H1 (cell line): Measurements from ENCODE around the gene ZFP3. TPM values are rescaled to one million over a fixed set of nuclear protein-coding genes. Genes with fewer than 3 reads are reported as not detected.
"Not testable (repeated sequence)": the region's sequence is repeated elsewhere in the genome, so short reads cannot be mapped to it uniquely, and the experiment has no call there.

ENCODE experiments used
- CTCF ChIA-PET: fragments of 300-600 bp; sonication (Branson Sonifier 250); formaldehyde crosslinking; loops from one replicate; lab custom pipeline; 2021; ENCODE audit not compliant: partially characterized antibody; lab: Charles Lee
- POLR2A ChIA-PET: fragments of 300-600 bp; sonication (Branson Sonifier 250); formaldehyde crosslinking; loops from one replicate; lab custom pipeline; 2021; ENCODE audit warnings: inconsistent platforms; ENCODE audit not compliant: partially characterized antibody; lab: Charles Lee
- DNase-seq, 2 experiments: peaks; one replicate each; pipeline versions ENCODE4 v3.0.0 to v3.0.0-alpha.2; 2010 to 2022; ENCODE audit warnings: low spot score in 2 of 2, low read depth in 1 of 2, mixed read lengths in 1 of 2
- FAIRE-seq: peaks from 2 replicates; lab custom pipeline; 2011; peaks lifted over from hg19 to GRCh38; lab: Jason Lieb, UNC
- H2AFZ ChIP-seq: 2 replicates; pipeline ENCODE4 v1.8.1; 2012; ENCODE audit warnings: low read length, inconsistent platforms
- H2AK5ac ChIP-seq: 2 replicates; pipeline ENCODE4 v1.6.1; 2013; ENCODE audit warnings: low read depth, low read length
- H2BK120ac ChIP-seq: replicated peaks from 2 replicates; pipeline ENCODE3; 2013; ENCODE audit warnings: low read depth, low read length, inconsistent platforms
- H2BK12ac ChIP-seq: 2 replicates; pipeline ENCODE4 v1.6.1; 2013; ENCODE audit warnings: low read depth, low read length
- H2BK15ac ChIP-seq: 2 replicates; pipeline ENCODE4 v1.6.1; 2013; ENCODE audit warnings: low read length
- H2BK20ac ChIP-seq: 2 replicates; pipeline ENCODE4 v1.6.1; 2013; ENCODE audit warnings: low read length
- H2BK5ac ChIP-seq: 2 replicates; pipeline ENCODE4 v1.6.1; 2013; ENCODE audit warnings: low read depth, low read length
- H3K14ac ChIP-seq: 2 replicates; pipeline ENCODE4 v1.6.1; 2013; ENCODE audit warnings: inconsistent platforms; ENCODE audit not compliant: insufficient read length
- H3K18ac ChIP-seq: 2 replicates; pipeline ENCODE4 v1.6.1; 2013; ENCODE audit warnings: low read length; ENCODE audit errors: extremely low read depth
- H3K23ac ChIP-seq: 2 replicates; pipeline ENCODE4 v1.6.1; 2013; ENCODE audit warnings: inconsistent platforms; ENCODE audit not compliant: insufficient read length
- H3K23me2 ChIP-seq: 2 replicates; pipeline ENCODE4 v1.6.1; 2013; ENCODE audit warnings: low read depth, low read length
- H3K27ac ChIP-seq: 2 replicates; pipeline ENCODE4 v1.6.1; 2011; ENCODE audit warnings: low read depth, low read length, inconsistent platforms
- H3K27me3 ChIP-seq, 4 experiments: replicated peaks in 1 of 4; 1 replicate in 1 of 4; 2 replicates in 3 of 4; pipeline versions ENCODE4 v1.6.1 to v1.8.1; 2011 to 2013; ENCODE audit warnings: low read length in 3 of 4, mild to moderate bottlenecking in 3 of 4, inconsistent platforms in 2 of 4, mixed read lengths in 2 of 4, moderate library complexity in 1 of 4; ENCODE audit not compliant: control insufficient read depth in 3 of 4, insufficient read depth in 3 of 4; ENCODE audit errors: extremely low read depth in 1 of 4
- H3K36me3 ChIP-seq, 4 experiments: 2 replicates each; pipeline versions ENCODE4 v1.6.1 to v1.8.1; 2011 to 2013; ENCODE audit warnings: mild to moderate bottlenecking in 4 of 4, low read length in 3 of 4, moderate library complexity in 2 of 4, control low read depth in 1 of 4, inconsistent platforms in 1 of 4; ENCODE audit not compliant: insufficient read depth in 4 of 4, control insufficient read depth in 2 of 4
- H3K4ac ChIP-seq: replicated peaks from 2 replicates; pipeline ENCODE3; 2013; ENCODE audit warnings: low read length, low read depth, mixed read lengths, inconsistent platforms; ENCODE audit not compliant: insufficient read length
- H3K4me1 ChIP-seq, 4 experiments: replicated peaks in 1 of 4; 1 replicate in 1 of 4; 2 replicates in 3 of 4; pipeline versions ENCODE4 v1.6.1 to v1.8.1; 2011 to 2013; ENCODE audit warnings: low read length in 3 of 4, inconsistent platforms in 2 of 4, mixed read lengths in 1 of 4; ENCODE audit not compliant: insufficient read depth in 4 of 4, control insufficient read depth in 3 of 4
- H3K4me2 ChIP-seq, 2 experiments: 2 replicates each; pipeline versions ENCODE4 v1.6.1 to v1.8.1; 2011 to 2013; ENCODE audit warnings: low read depth in 2 of 2, low read length in 2 of 2, control low read depth in 1 of 2, inconsistent platforms in 1 of 2, mild to moderate bottlenecking in 1 of 2; ENCODE audit not compliant: insufficient read depth in 1 of 2
- H3K4me3 ChIP-seq, 4 experiments: fragments of 200-600, 300-600 bp in 1 of 4; sonication (generic), shearing (Covaris generic), sonication (Bioruptor Twin) in 1 of 4; 2 replicates each; pipeline versions ENCODE4 v1.5.1 to v1.8.1; 2011 to 2016; ENCODE audit warnings: low read length in 4 of 4, low read depth in 3 of 4, control low read depth in 2 of 4, inconsistent platforms in 2 of 4, mild to moderate bottlenecking in 2 of 4, mixed read lengths in 1 of 4, moderate library complexity in 1 of 4; ENCODE audit not compliant: insufficient read depth in 2 of 4; ENCODE audit errors: extremely low read depth in 1 of 4
- H3K56ac ChIP-seq: replicated peaks from 2 replicates; pipeline ENCODE3; 2013; ENCODE audit warnings: low read depth, mild to moderate bottlenecking, mixed read lengths, low read length, inconsistent platforms; ENCODE audit not compliant: insufficient read length
- H3K79me1 ChIP-seq: 2 replicates; pipeline ENCODE4 v1.6.1; 2013; ENCODE audit warnings: low read depth, low read length, control low read depth
- H3K79me2 ChIP-seq, 2 experiments: 2 replicates each; pipeline versions ENCODE4 v1.6.1 to v1.8.1; 2012 to 2013; ENCODE audit warnings: low read length in 2 of 2, mild to moderate bottlenecking in 2 of 2, inconsistent platforms in 1 of 2; ENCODE audit not compliant: insufficient read depth in 2 of 2, control insufficient read depth in 1 of 2
- H3K9ac ChIP-seq, 4 experiments: replicated peaks in 1 of 4; 1 replicate in 1 of 4; 2 replicates in 3 of 4; pipeline versions ENCODE4 v1.6.1 to v1.8.1; 2011 to 2013; ENCODE audit warnings: low read depth in 3 of 4, low read length in 3 of 4, control low read depth in 2 of 4, mild to moderate bottlenecking in 2 of 4, moderate library complexity in 2 of 4, inconsistent platforms in 1 of 4; ENCODE audit errors: extremely low read depth in 1 of 4
- H3K9me3 ChIP-seq, 2 experiments: 2 replicates each; pipeline versions ENCODE4 v1.6.1 to v1.8.1; 2012 to 2013; ENCODE audit warnings: mild to moderate bottlenecking in 2 of 2, moderate library complexity in 2 of 2, control low read depth in 1 of 2, inconsistent platforms in 1 of 2, low read depth in 1 of 2, low read length in 1 of 2, mixed read lengths in 1 of 2; ENCODE audit not compliant: insufficient read depth in 2 of 2
- H4K20me1 ChIP-seq, 2 experiments: replicated peaks in 1 of 2; 2 replicates each; pipeline versions ENCODE3 to v1.8.1; 2011 to 2013; ENCODE audit warnings: inconsistent platforms in 2 of 2, low read length in 2 of 2, mild to moderate bottlenecking in 1 of 2; ENCODE audit not compliant: insufficient read depth in 2 of 2, control insufficient read depth in 1 of 2
- H4K5ac ChIP-seq: 2 replicates; pipeline ENCODE4 v1.6.1; 2013; ENCODE audit warnings: low read length, low read depth, mixed read lengths, inconsistent platforms; ENCODE audit not compliant: insufficient read length
- H4K8ac ChIP-seq: 2 replicates; pipeline ENCODE4 v1.8.0; 2013; ENCODE audit warnings: mild to moderate bottlenecking, moderate library complexity, low read length, inconsistent platforms; ENCODE audit not compliant: insufficient read depth; ENCODE audit errors: extremely low read depth
- H4K91ac ChIP-seq: replicated peaks from 2 replicates; pipeline ENCODE3; 2013; ENCODE audit warnings: low read length, mixed read lengths, inconsistent platforms; ENCODE audit not compliant: insufficient read length
- WGBS, 2 experiments: shearing (Covaris generic) in 1 of 2; methylation state at CpG; one replicate each; pipeline versions ENCODE4 v1.1.6 to v1.1.7; 2013 to 2015; ENCODE audit warnings: low lambda C conversion rate in 2 of 2, mixed read lengths in 2 of 2, inconsistent platforms in 1 of 2, low coverage in 1 of 2, missing lambda C conversion rate in 1 of 2; ENCODE audit not compliant: insufficient replicate concordance in 2 of 2, insufficient coverage in 1 of 2, insufficient read length in 1 of 2; ENCODE audit errors: extremely low coverage in 1 of 2, missing lambda C conversion rate in 1 of 2; 5-methylcytosine and 5-hydroxymethylcytosine counted together
- polyA plus RNA-seq, 7 experiments: library from polyadenylated mRNA; depleted of rRNA in 3 of 7; stranded (reverse) in 5 of 7; unstranded in 2 of 7; fragments of >200 nt in 5 of 7; fragments of 200-250 nt in 2 of 7; gene quantifications; 1 replicate in 5 of 7; 2 replicates in 1 of 7; 4 replicates in 1 of 7; pipeline versions ENCODE4 v1.2.1 to v1.2.3, GENCODE V29; 2011 to 2013; ENCODE audit warnings: missing spikeins in 2 of 7, mixed read lengths in 2 of 7
- total RNA-seq: library from RNA; stranded (reverse); fragmentation: NEBNext Ultra II Directional; extraction: Animal tissue kit (Norgen Biotek cat#: 25700); gene quantifications from 2 replicates; pipeline ENCODE4 v1.2.1, GENCODE V29; 2021

The ZFP3 gene
- total and polyA plus RNA-seq, 2 of the 8 experiments (the other 6 are each of a cell fraction or from before 2014, with no cell fraction given) = 0.15 to 0.44 TPM

GRCh38 chr17:5030168-5030567 is 48.1 kb upstream of the ZFP3 start:
- not testable (repeated sequence) for H3K18ac ChIP-seq, H3K4me1 ChIP-seq, H2AK5ac ChIP-seq, H4K20me1 ChIP-seq, H2BK120ac ChIP-seq, H3K27ac ChIP-seq, H2BK20ac ChIP-seq, H3K14ac ChIP-seq, H3K4me2 ChIP-seq, H2BK15ac ChIP-seq, H4K8ac ChIP-seq, H3K4me3 ChIP-seq, H3K36me3 ChIP-seq, H3K23ac ChIP-seq, H2BK5ac ChIP-seq, DNase-seq, H2AFZ ChIP-seq, H3K4ac ChIP-seq, H4K5ac ChIP-seq, H3K23me2 ChIP-seq, H3K9ac ChIP-seq, H3K79me1 ChIP-seq, H3K79me2 ChIP-seq, H3K56ac ChIP-seq, FAIRE-seq, H4K91ac ChIP-seq, H3K9me3 ChIP-seq
- CTCF ChIA-PET = interaction anchor here (1.0 to 11.5 kb wide), 10 partner anchors 10 to 50 kb away, joined by 3 to 102 read pairs (median 6); partner anchors contain the start of gene CAMTA2
- POLR2A ChIA-PET = interaction anchor here (1.1 to 1.4 kb wide), 2 partner anchors 49 to 63 kb away, joined by 3 read pairs; no protein-coding TSS in a partner anchor
- 93% methylated on average over 2 of the region's 2 CpGs; no CpG with 5 or more reads in 1 of the 2 experiments for WGBS, 2 experiments
- H3K27me3 ChIP-seq = peaks cover 0 to 13% (median 1%) of the 10 kb centered on the region in 4 experiments; a peak in 5 of 7 replicates
- 0 out of 2 replicates have a peak overlapping the region, but pooled peaks have one; percentile 39 for H2BK12ac ChIP-seq
